Measurements from ENCODE around the gene CERS1. TPM values are rescaled to one million over a fixed set of nuclear protein-coding genes. Genes with fewer than 3 reads are reported as not detected.

The CERS1 gene
- total RNA-seq, 1 donor from 2014 or later = 1.4 TPM

GRCh38 chr19:18931316-18932162 is 35.6 kb upstream of the CERS1 start:
- Histone ChIP-seq H3K9me3 (replicated peaks) (no peaks in the 10 kb centered on the region), H3K27me3 (ENCODE audit: low read depth) (no peaks in the 10 kb centered on the region), H3K4me1 (peaks cover 5% of the 10 kb centered on the region), H3K36me3 (peaks cover 59% of the 10 kb centered on the region), H3K4me3 (no peak overlapping the region), H3K27ac (replicated peaks) (no peak overlapping the region)
- intact Hi-C loops (cut with micrococcal nuclease) = no loop called here
- no peak for DNase-seq
- TF ChIP-seq, protein P1, sequence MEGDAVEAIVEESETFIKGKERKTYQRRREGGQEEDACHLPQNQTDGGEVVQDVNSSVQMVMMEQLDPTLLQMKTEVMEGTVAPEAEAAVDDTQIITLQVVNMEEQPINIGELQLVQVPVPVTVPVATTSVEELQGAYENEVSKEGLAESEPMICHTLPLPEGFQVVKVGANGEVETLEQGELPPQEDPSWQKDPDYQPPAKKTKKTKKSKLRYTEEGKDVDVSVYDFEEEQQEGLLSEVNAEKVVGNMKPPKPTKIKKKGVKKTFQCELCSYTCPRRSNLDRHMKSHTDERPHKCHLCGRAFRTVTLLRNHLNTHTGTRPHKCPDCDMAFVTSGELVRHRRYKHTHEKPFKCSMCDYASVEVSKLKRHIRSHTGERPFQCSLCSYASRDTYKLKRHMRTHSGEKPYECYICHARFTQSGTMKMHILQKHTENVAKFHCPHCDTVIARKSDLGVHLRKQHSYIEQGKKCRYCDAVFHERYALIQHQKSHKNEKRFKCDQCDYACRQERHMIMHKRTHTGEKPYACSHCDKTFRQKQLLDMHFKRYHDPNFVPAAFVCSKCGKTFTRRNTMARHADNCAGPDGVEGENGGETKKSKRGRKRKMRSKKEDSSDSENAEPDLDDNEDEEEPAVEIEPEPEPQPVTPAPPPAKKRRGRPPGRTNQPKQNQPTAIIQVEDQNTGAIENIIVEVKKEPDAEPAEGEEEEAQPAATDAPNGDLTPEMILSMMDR (IDR thresholded peaks at IDR 0.05; ENCODE audit: borderline replicate concordance) = no peak

DNA sequence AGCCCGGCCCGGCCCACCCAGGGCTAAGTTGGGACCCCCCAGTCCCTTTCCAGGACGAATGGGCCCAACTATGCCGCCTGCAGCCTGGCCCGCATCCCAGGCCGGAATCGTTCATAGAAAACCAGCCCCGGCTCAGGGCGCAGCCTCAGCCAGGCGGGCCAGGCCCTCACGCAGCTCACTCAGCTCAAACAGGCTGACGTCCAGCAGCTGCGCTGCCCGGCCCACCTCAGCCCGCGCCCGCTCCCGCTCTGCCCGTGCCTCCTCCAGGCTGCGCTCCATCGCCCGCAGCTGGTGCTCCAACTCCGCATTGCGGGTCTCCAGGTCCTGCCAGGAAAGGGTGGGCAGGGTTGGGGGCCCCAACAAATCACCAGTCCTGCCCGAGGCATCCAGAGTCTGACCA is 33.4 kb upstream of the CERS1 start:
- H3K27ac ChIP-seq (replicated peaks) = no peak overlapping the region
- intact Hi-C loops (cut with micrococcal nuclease) = no loop called here
- H3K4me3 ChIP-seq = no peak overlapping the region
- peaks cover 5% of the 10 kb centered on the region for H3K4me1 ChIP-seq
- peaks cover 67% of the 10 kb centered on the region for H3K36me3 ChIP-seq
- DNase-seq = no peak
- TF ChIP-seq, protein P1 (IDR thresholded peaks at IDR 0.05; ENCODE audit: borderline replicate concordance) = no peak
- H3K9me3 ChIP-seq (replicated peaks) = no peaks in the 10 kb centered on the region
- no peaks in the 10 kb centered on the region for H3K27me3 ChIP-seq (ENCODE audit: low read depth)

- Histone ChIP-seq H3K36me3 (peaks cover 71% of the 10 kb centered on the region), H3K4me1 (peaks cover 5% of the 10 kb centered on the region), H3K27ac (replicated peaks) (no peak overlapping the region), H3K4me3 (no peak overlapping the region), H3K9me3 (replicated peaks) (no peaks in the 10 kb centered on the region), H3K27me3 (ENCODE audit: low read depth) (no peaks in the 10 kb centered on the region)
- intact Hi-C loops (cut with micrococcal nuclease) = no loop called here
- no peak for DNase-seq
- TF ChIP-seq, protein P1 (IDR thresholded peaks at IDR 0.05; ENCODE audit: borderline replicate concordance) = no peak
Observed at GRCh38 chr19:18928018-18928805, 32.3 kb upstream of the CERS1 start.

DNA sequence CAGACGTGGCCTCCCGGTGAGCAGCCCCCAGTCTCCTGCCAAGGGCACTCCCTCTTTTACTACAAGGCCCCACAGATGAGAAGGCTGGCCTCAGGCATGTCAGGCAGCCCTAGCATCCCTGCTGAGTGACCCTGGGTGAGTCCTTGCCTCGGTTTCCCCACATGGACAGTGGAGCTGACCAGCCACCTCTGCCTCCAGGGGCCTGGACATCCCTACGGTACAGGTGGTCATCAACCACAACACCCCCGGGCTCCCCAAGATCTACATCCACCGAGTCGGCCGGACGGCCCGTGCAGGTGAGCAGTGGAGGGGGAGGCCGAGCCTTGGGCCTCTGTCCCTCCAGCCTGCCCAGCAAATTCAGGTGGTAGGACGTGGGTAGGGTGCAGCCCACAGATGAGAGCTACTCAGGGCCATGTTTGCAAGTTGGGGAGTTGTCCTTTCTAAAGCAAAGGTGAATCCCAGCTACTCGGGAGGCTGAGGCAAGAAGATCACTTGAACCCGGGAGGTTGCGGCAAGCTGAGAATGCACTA is 28.8 kb upstream of the CERS1 start:
- Histone ChIP-seq H3K4me3 (no peak overlapping the region), H3K27ac (replicated peaks) (no peak overlapping the region), H3K27me3 (ENCODE audit: low read depth) (no peaks in the 10 kb centered on the region), H3K36me3 (peaks cover 75% of the 10 kb centered on the region), H3K9me3 (replicated peaks) (no peaks in the 10 kb centered on the region), H3K4me1 (peaks cover 16% of the 10 kb centered on the region)
- intact Hi-C loops (cut with micrococcal nuclease) = no loop called here
- no peak for DNase-seq
- TF ChIP-seq, protein P1 (IDR thresholded peaks at IDR 0.05; ENCODE audit: borderline replicate concordance) = no peak

DNA sequence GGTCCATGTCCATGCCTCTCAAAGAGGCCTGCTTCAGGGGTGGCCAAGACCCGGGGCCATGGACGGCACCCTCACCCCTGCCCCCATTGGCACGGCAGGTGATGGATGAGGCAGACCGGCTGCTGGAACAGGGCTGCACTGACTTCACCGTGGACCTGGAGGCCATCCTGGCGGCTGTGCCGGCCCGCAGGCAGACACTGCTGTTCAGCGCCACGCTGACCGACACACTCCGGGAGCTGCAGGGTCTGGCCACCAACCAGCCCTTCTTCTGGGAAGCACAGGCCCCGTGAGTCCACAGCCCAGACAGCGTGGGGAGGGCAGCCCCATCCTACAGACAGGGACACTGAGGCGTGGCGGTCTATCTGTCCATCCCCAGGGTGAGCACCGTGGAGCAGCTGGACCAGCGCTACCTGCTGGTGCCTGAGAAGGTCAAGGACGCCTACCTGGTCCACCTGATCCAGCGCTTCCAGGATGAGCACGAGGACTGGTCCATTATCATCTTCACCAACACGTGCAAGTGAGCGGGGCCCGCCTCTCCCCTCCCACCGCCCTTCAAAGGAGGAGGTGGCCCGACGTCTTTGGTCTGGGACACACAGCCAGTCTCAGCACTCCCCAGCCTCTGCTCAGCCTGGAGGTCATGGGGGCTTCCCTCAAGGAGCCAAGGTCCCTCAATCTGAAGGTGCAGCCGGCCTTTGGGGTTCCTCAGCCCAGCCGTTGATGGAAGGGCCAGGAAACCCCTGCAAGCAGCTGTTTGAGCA is 26.4 kb upstream of the CERS1 start:
- H3K27me3 ChIP-seq (ENCODE audit: low read depth) = no peaks in the 10 kb centered on the region
- DNase-seq = no peak
- H3K9me3 ChIP-seq (replicated peaks) = no peaks in the 10 kb centered on the region
- no peak overlapping the region for H3K4me3 ChIP-seq
- intact Hi-C loops (cut with micrococcal nuclease) = no loop called here
- TF ChIP-seq, protein P1 (IDR thresholded peaks at IDR 0.05; ENCODE audit: borderline replicate concordance) = no peak
- H3K36me3 ChIP-seq = peaks cover 60% of the 10 kb centered on the region
- H3K4me1 ChIP-seq = peaks cover 36% of the 10 kb centered on the region
- no peak overlapping the region for H3K27ac ChIP-seq (replicated peaks)
